MM.1S (cell line): ENCODE results near the gene SRRT.

Experiments used
- DNase-seq: peaks from one replicate; pipeline ENCODE4 v3.0.0-alpha.2; 2015
- H2AFZ ChIP-seq: fragments of 300-600 bp; sonication (generic); 2 replicates; pipeline ENCODE4 v1.6.0; 2016; ENCODE audit warnings: antibody characterized with exemption, low read length
- H3F3A ChIP-seq: fragments of 300-600 bp; sonication (generic); 2 replicates; pipeline ENCODE4 v1.6.1; 2016; ENCODE audit warnings: mild to moderate bottlenecking, antibody characterized with exemption, low read length, moderate library complexity, mixed read lengths; ENCODE audit not compliant: insufficient read depth
- H3K27ac ChIP-seq: fragments of 300-600 bp; sonication (generic); 2 replicates; pipeline ENCODE4 v1.5.1; 2016; ENCODE audit warnings: mild to moderate bottlenecking, low read length
- H3K27me3 ChIP-seq: fragments of 300-600 bp; sonication (generic); replicated peaks from 2 replicates; pipeline ENCODE4 v1.6.0; 2016; ENCODE audit warnings: low read length; ENCODE audit not compliant: insufficient read depth
- H3K36me3 ChIP-seq: fragments of 300-600 bp; sonication (generic); replicated peaks from 2 replicates; pipeline ENCODE4 v1.6.1; 2016; ENCODE audit warnings: mild to moderate bottlenecking, low read length, mixed read lengths; ENCODE audit not compliant: insufficient read depth
- H3K4me1 ChIP-seq: fragments of 300-600 bp; sonication (generic); 2 replicates; pipeline ENCODE4 v1.6.1; 2016; ENCODE audit warnings: low read length, mixed read lengths
- H3K4me2 ChIP-seq: fragments of 300-600 bp; sonication (generic); 2 replicates; pipeline ENCODE4 v1.6.0; 2016; ENCODE audit warnings: low read depth, low read length
- H3K4me3 ChIP-seq: fragments of 300-600 bp; sonication (generic); 2 replicates; pipeline ENCODE4 v1.5.1; 2016; ENCODE audit warnings: low read length, mixed read lengths
- H3K79me2 ChIP-seq: fragments of 300-600 bp; sonication (generic); 2 replicates; pipeline ENCODE4 v1.6.1; 2016; ENCODE audit warnings: mixed run types, low read length, mixed read lengths
- H3K9ac ChIP-seq: fragments of 300-600 bp; sonication (generic); 2 replicates; pipeline ENCODE4 v1.6.1; 2016; ENCODE audit warnings: low read length, mixed read lengths
- H3K9me2 ChIP-seq: fragments of 300-600 bp; sonication (generic); replicated peaks from 2 replicates; pipeline ENCODE4 v1.6.1; 2016; ENCODE audit warnings: mild to moderate bottlenecking, low read length, mixed read lengths; ENCODE audit not compliant: insufficient read depth
- H3K9me3 ChIP-seq: fragments of 300-600 bp; sonication (generic); replicated peaks from 2 replicates; pipeline ENCODE4 v1.6.1; 2016; ENCODE audit warnings: mild to moderate bottlenecking, low read length, mixed read lengths; ENCODE audit not compliant: insufficient read depth
- H4K20me1 ChIP-seq: fragments of 300-600 bp; sonication (generic); 2 replicates; pipeline ENCODE4 v1.6.1; 2016; ENCODE audit warnings: mild to moderate bottlenecking, low read length, moderate library complexity, mixed read lengths; ENCODE audit not compliant: insufficient read depth
- CTCF ChIP-seq: fragments of 300-600 bp; sonication (generic); IDR thresholded peaks from 2 replicates; pipeline ENCODE4 v1.5.1; 2016; ENCODE audit warnings: antibody characterized with exemption, low read length, mixed read lengths
- EZH2 ChIP-seq: fragments of 300-600 bp; sonication (generic); optimal IDR thresholded peaks from 2 replicates; pipeline ENCODE3; 2017; ENCODE audit warnings: low read depth, mild to moderate bottlenecking, antibody characterized with exemption, low read length, mixed read lengths
- EZH2phosphoT487 ChIP-seq: fragments of 300-600 bp; sonication (generic); IDR thresholded peaks from 2 replicates; pipeline ENCODE4 v1.6.1; 2018; ENCODE audit warnings: antibody characterized with exemption, low read length

The SRRT gene

GRCh38 chr7:100859856-100860255, 15.0 kb upstream of the SRRT start:
- Histone ChIP-seq H3K27me3 (no peaks in the 10 kb centered on the region), H3K9me3 (no peaks in the 10 kb centered on the region), H3F3A (no peaks in the 10 kb centered on the region), H3K4me3 (no peak overlapping the region), H3K9ac (no peak overlapping the region), H2AFZ (no peak overlapping the region), H3K27ac (no peak overlapping the region), H3K79me2 (no peaks in the 10 kb centered on the region), H4K20me1 (no peaks in the 10 kb centered on the region), H3K9me2 (no peaks in the 10 kb centered on the region), H3K36me3 (no peaks in the 10 kb centered on the region), H3K4me2 (no peak overlapping the region), H3K4me1 (no peaks in the 10 kb centered on the region)
- no peak for TF ChIP-seq EZH2phosphoT487
- no peak for TF ChIP-seq EZH2
- no peak for TF ChIP-seq CTCF
- no peak for DNase-seq

GRCh38 chr7:100860702-100861615, 13.9 kb upstream of the SRRT start:
- Histone ChIP-seq H3K4me1 (no peaks in the 10 kb centered on the region), H2AFZ (no peak overlapping the region), H3K27ac (no peak overlapping the region), H3K27me3 (no peaks in the 10 kb centered on the region), H3K4me2 (no peak overlapping the region), H3K9me3 (no peaks in the 10 kb centered on the region), H3K9me2 (no peaks in the 10 kb centered on the region), H3K36me3 (no peaks in the 10 kb centered on the region), H3F3A (no peaks in the 10 kb centered on the region), H3K79me2 (no peaks in the 10 kb centered on the region), H4K20me1 (no peaks in the 10 kb centered on the region), H3K4me3 (no peak overlapping the region), H3K9ac (no peak overlapping the region)
- DNase-seq: no peak
- TF ChIP-seq EZH2phosphoT487: no peak
- TF ChIP-seq CTCF: no peak
- no peak for TF ChIP-seq EZH2

GRCh38 chr7:100861616-100861985, 13.3 kb upstream of the SRRT start:
- Histone ChIP-seq H4K20me1 (no peaks in the 10 kb centered on the region), H3K9ac (no peak overlapping the region)

More at GRCh38 chr7:100861616-100861985, 13.3 kb upstream of the SRRT start:
- H3K4me2 ChIP-seq: no peak overlapping the region
- DNase-seq: no peak
- H3F3A ChIP-seq: no peaks in the 10 kb centered on the region
- H3K9me3 ChIP-seq: no peaks in the 10 kb centered on the region
- H2AFZ ChIP-seq: no peak overlapping the region
- no peaks in the 10 kb centered on the region for H3K36me3 ChIP-seq
- no peak overlapping the region for H3K27ac ChIP-seq
- no peaks in the 10 kb centered on the region for H3K9me2 ChIP-seq
- no peak overlapping the region for H3K4me3 ChIP-seq
- no peaks in the 10 kb centered on the region for H3K4me1 ChIP-seq
- no peaks in the 10 kb centered on the region for H3K79me2 ChIP-seq
- no peaks in the 10 kb centered on the region for H3K27me3 ChIP-seq
- TF ChIP-seq CTCF (no peak), EZH2 (no peak), EZH2phosphoT487 (no peak)
